HEK293 (cell line): ENCODE data around the gene GREM1.

Experiments used
- CTCF ChIA-PET: fragments of 350-600 bp; formaldehyde crosslinking; extraction: SDS; loops from one replicate; lab custom pipeline; 2021; ENCODE audit warnings: antibody characterized with exemption; lab: Yijun Ruan, JAX
- POLR2A ChIA-PET: fragments of 300-600 bp; formaldehyde crosslinking; extraction: SDS; loops from one replicate; lab custom pipeline; 2020; ENCODE audit warnings: antibody characterized with exemption, inconsistent platforms; lab: Yijun Ruan, JAX
- H3K27ac ChIP-seq: fragments of 200-500 bp; sonication (Bioruptor generic); 2 replicates; pipeline ENCODE4 v1.5.1; 2014; ENCODE audit warnings: low read depth, low read length, control low read depth, inconsistent platforms; ENCODE audit errors: extremely low read depth
- H3K36me3 ChIP-seq, 2 experiments: fragments of 200-500 bp in 1 of 2; sonication (Bioruptor generic) in 1 of 2; 1 replicate in 1 of 2; 2 replicates in 1 of 2; pipeline ENCODE4 v1.5.1; 2014 to 2017; ENCODE audit warnings: inconsistent platforms in 2 of 2, low read length in 2 of 2; ENCODE audit not compliant: control insufficient read depth in 2 of 2, insufficient read depth in 1 of 2
- H3K4me1 ChIP-seq: fragments of 200-500 bp; sonication (Bioruptor generic); 2 replicates; pipeline ENCODE4 v1.5.1; 2014; ENCODE audit warnings: mild to moderate bottlenecking, low read length, inconsistent platforms; ENCODE audit not compliant: control insufficient read depth, insufficient read depth
- H3K4me3 ChIP-seq: 2 replicates; pipeline ENCODE4 v1.5.1; 2011; ENCODE audit warnings: low read depth, mild to moderate bottlenecking, control low read depth, low read length, moderate library complexity
- H3K9me3 ChIP-seq: fragments of 200-500 bp; sonication (Bioruptor generic); 2 replicates; pipeline ENCODE4 v1.5.1; 2014; ENCODE audit warnings: low read depth, low read length, inconsistent platforms; ENCODE audit not compliant: control insufficient read depth, insufficient read depth
- GLI4 ChIP-seq: fragments of 450-650 bp; formaldehyde crosslinking; IDR thresholded peaks from 2 replicates; pipeline ENCODE4 v1.5.1; 2016; ENCODE audit warnings: missing biosample characterization, missing genetic modification characterization
- KLF1 ChIP-seq: fragments of 450-650 bp; formaldehyde crosslinking; IDR thresholded peaks from 2 replicates; pipeline ENCODE4 v1.5.1; 2016; ENCODE audit warnings: missing biosample characterization, missing genetic modification characterization
- YY2 ChIP-seq: fragments of 450-650 bp; formaldehyde crosslinking; IDR thresholded peaks from 2 replicates; pipeline ENCODE4 v1.5.1; 2016; ENCODE audit warnings: missing biosample characterization, missing genetic modification characterization
- ZBTB21 ChIP-seq: fragments of 450-650 bp; formaldehyde crosslinking; IDR thresholded peaks from 2 replicates; pipeline ENCODE4 v1.5.1; 2017; ENCODE audit warnings: missing biosample characterization, missing genetic modification characterization
- ZNF138 ChIP-seq: fragments of 450-650 bp; formaldehyde crosslinking; IDR thresholded peaks from 2 replicates; pipeline ENCODE4 v1.5.1; 2016; ENCODE audit warnings: missing biosample characterization, missing genetic modification characterization, borderline replicate concordance
- ZNF169 ChIP-seq: fragments of 450-650 bp; formaldehyde crosslinking; IDR thresholded peaks from 2 replicates; pipeline ENCODE4 v1.5.1; 2016; ENCODE audit warnings: missing biosample characterization, missing genetic modification characterization
- ZNF214 ChIP-seq: fragments of 450-650 bp; formaldehyde crosslinking; IDR thresholded peaks from 2 replicates; pipeline ENCODE4 v1.5.1; 2017; ENCODE audit warnings: missing biosample characterization, mild to moderate bottlenecking, missing genetic modification characterization, borderline replicate concordance
- ZNF341 ChIP-seq: fragments of 450-650 bp; formaldehyde crosslinking; IDR thresholded peaks from 2 replicates; pipeline ENCODE4; 2016; ENCODE audit warnings: low read depth, missing biosample characterization, missing genetic modification characterization
- ZNF423 ChIP-seq: fragments of 450-650 bp; formaldehyde crosslinking; IDR thresholded peaks from 2 replicates; pipeline ENCODE4 v1.5.1; 2016; ENCODE audit warnings: missing biosample characterization, missing genetic modification characterization
- ZNF514 ChIP-seq: fragments of 450-650 bp; formaldehyde crosslinking; IDR thresholded peaks from 2 replicates; pipeline ENCODE4 v1.5.1; 2016; ENCODE audit warnings: missing biosample characterization, missing genetic modification characterization
- ZNF560 ChIP-seq: fragments of 450-650 bp; formaldehyde crosslinking; IDR thresholded peaks from 2 replicates; pipeline ENCODE4 v1.5.1; 2017; ENCODE audit warnings: missing biosample characterization, missing genetic modification characterization, borderline replicate concordance
- ZNF629 ChIP-seq: fragments of 450-650 bp; formaldehyde crosslinking; IDR thresholded peaks from 2 replicates; pipeline ENCODE4 v1.5.1; 2017; ENCODE audit warnings: missing biosample characterization, missing genetic modification characterization
- ZNF707 ChIP-seq: fragments of 450-650 bp; formaldehyde crosslinking; IDR thresholded peaks from 2 replicates; pipeline ENCODE4 v1.5.1; 2016; ENCODE audit warnings: missing biosample characterization, missing genetic modification characterization
- TF ChIP-seq, protein P1 (sequence below): fragments of 450-650 bp; formaldehyde crosslinking; IDR thresholded peaks from 2 replicates; pipeline ENCODE4 v1.5.1; 2016; ENCODE audit warnings: missing biosample characterization, missing genetic modification characterization
- TF ChIP-seq, protein P2 (sequence below): fragments of 450-650 bp; IDR thresholded peaks from 2 replicates; pipeline ENCODE4 v1.5.1; 2018; ENCODE audit warnings: missing biosample characterization, mild to moderate bottlenecking, missing genetic modification characterization
- TF ChIP-seq, protein P3 (sequence below): fragments of 450-650 bp; formaldehyde crosslinking; IDR thresholded peaks from 2 replicates; pipeline ENCODE4 v1.5.1; 2016; ENCODE audit warnings: missing biosample characterization, missing genetic modification characterization, low read depth

The GREM1 gene

GRCh38 chr15:32717426-32718226, at the start of gene GREM1:
Gene GREM1, plus strand, starts transcription at chr15:32718004. Its CDS starts 12,687 bp downstream, at chr15:32730691.
- CTCF ChIA-PET, result no interaction called here
- no peaks in the 10 kb centered on the region for H3K36me3 ChIP-seq
- no peak for TF ChIP-seq ZNF214 (tag by site-specific recombination)
- no peak for TF ChIP-seq ZNF423 (tag by site-specific recombination)
- TF ChIP-seq ZNF138 (tag by site-specific recombination), result no peak
- no peak for TF ChIP-seq GLI4 (tag by site-specific recombination)
- no peak for TF ChIP-seq ZNF169
- TF ChIP-seq, protein P1, sequence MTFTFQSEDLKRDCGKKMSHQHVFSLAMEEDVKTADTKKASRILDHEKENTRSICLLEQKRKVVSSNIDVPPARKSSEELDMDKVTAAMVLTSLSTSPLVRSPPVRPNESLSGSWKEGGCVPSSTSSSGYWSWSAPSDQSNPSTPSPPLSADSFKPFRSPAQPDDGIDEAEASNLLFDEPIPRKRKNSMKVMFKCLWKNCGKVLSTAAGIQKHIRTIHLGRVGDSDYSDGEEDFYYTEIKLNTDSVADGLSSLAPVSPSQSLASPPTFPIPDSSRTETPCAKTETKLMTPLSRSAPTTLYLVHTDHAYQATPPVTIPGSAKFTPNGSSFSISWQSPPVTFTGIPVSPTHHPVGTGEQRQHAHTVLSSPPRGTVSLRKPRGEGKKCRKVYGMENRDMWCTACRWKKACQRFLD (tag by site-specific recombination), result no peak
- TF ChIP-seq KLF1 (tag by site-specific recombination), result no peak
- TF ChIP-seq, all 188 proteins: peak for 0
- Histone ChIP-seq H3K9me3 (no peaks in the 10 kb centered on the region), H3K4me1 (peaks cover 2% of the 10 kb centered on the region; the same call in 1 of the 2 replicates), H3K27ac (no peak within 1 kb of the TSS; the same call in 1 of the 2 replicates), H3K4me3 (peak within 1 kb of the TSS; percentile 29)
- POLR2A ChIA-PET, result no interaction called here

DNA sequence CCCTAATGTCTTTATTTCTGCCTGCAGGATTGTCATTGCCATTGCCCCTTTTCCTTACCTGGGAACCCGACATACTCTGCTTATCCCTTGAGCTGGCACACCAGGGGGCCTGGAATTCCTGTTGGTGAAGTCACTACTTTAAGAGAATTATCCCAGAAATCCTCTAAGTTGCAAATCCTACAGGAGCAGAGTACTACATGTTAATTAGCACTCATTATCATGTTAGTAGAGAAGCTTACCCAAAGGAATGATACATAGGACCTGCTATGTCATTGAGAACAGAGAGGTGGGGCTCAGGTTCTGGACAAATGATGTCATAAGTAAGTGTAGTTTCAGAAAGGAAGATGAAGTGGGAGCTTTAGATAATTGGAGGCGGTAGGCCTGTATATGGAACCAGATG, 48.9 kb upstream of the GREM1 start:
- Histone ChIP-seq H3K36me3 (no peaks in the 10 kb centered on the region), H3K9me3 (no peaks in the 10 kb centered on the region), H3K27ac (no peak overlapping the region), H3K4me1 (no peaks in the 10 kb centered on the region), H3K4me3 (no peak overlapping the region)
- ChIA-PET CTCF (interaction anchor here (0.6 to 1.3 kb wide), 7 partner anchors 10 to 325 kb away, joined by 3 to 5 read pairs (median 3); no protein-coding TSS in a partner anchor), POLR2A (no interaction called here)
- TF ChIP-seq, protein P2, sequence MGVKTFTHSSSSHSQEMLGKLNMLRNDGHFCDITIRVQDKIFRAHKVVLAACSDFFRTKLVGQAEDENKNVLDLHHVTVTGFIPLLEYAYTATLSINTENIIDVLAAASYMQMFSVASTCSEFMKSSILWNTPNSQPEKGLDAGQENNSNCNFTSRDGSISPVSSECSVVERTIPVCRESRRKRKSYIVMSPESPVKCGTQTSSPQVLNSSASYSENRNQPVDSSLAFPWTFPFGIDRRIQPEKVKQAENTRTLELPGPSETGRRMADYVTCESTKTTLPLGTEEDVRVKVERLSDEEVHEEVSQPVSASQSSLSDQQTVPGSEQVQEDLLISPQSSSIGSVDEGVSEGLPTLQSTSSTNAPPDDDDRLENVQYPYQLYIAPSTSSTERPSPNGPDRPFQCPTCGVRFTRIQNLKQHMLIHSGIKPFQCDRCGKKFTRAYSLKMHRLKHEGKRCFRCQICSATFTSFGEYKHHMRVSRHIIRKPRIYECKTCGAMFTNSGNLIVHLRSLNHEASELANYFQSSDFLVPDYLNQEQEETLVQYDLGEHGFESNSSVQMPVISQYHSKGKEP (tag by site-specific recombination), result no peak
- TF ChIP-seq ZNF341 (tag by site-specific recombination) (no peak), ZNF560 (no peak), ZNF707 (tag by site-specific recombination) (no peak), ZNF514 (tag by site-specific recombination) (no peak), ZBTB21 (tag by site-specific recombination) (peak; percentile 84), ZNF629 (tag by site-specific recombination) (peak; percentile 79), YY2 (no peak)
- TF ChIP-seq, protein P3, sequence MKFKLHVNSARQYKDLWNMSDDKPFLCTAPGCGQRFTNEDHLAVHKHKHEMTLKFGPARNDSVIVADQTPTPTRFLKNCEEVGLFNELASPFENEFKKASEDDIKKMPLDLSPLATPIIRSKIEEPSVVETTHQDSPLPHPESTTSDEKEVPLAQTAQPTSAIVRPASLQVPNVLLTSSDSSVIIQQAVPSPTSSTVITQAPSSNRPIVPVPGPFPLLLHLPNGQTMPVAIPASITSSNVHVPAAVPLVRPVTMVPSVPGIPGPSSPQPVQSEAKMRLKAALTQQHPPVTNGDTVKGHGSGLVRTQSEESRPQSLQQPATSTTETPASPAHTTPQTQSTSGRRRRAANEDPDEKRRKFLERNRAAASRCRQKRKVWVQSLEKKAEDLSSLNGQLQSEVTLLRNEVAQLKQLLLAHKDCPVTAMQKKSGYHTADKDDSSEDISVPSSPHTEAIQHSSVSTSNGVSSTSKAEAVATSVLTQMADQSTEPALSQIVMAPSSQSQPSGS (tag by site-specific recombination), result peak; percentile 82
